Pancreas (tissue), 10 donors: ENCODE measurements around the gene NXF1. TPM values are rescaled to one million over a fixed set of nuclear protein-coding genes. Genes with fewer than 3 reads are reported as not detected.

Experiments
- ATAC-seq, 4 donors: fragments of 200-7000 bp; cut with Tn5 transposase; one replicate each; pipeline versions ENCODE4 v1.8.0 to v1.9.1; 2020; ENCODE audit warnings: mild to moderate bottlenecking in 4 of 4, moderate library complexity in 4 of 4
- DNase-seq, 6 donors: peaks; one replicate each; pipeline ENCODE4 v3.0.0-alpha.2; 2020
- FAIRE-seq: peaks from 2 replicates; lab custom pipeline; 2012; peaks lifted over from hg19 to GRCh38; lab: Jason Lieb, UNC
- H3K27ac ChIP-seq, 4 donors: fragments of 200-600 bp; sonication (generic); 1 replicate in 3 of 4; 2 replicates in 1 of 4; pipeline versions ENCODE4 v1.5.0 to v1.8.0; 2020
- H3K27me3 ChIP-seq, 4 donors: fragments of 200-600 bp; one replicate each; pipeline ENCODE4 v1.8.0; 2021
- H3K36me3 ChIP-seq, 3 donors: fragments of 200-600 bp; sonication (generic) in 1 of 3; one replicate each; pipeline versions ENCODE4 v1.5.0 to v1.8.0; 2020 to 2021
- H3K4me1 ChIP-seq, 3 donors: fragments of 200-600 bp; one replicate each; pipeline ENCODE4 v1.8.0; 2021
- H3K4me3 ChIP-seq, 4 donors: fragments of 200-600 bp; sonication (generic) in 2 of 4; one replicate each; pipeline versions ENCODE4 v1.5.0 to v1.8.0; 2020 to 2021
- H3K9me3 ChIP-seq, 4 donors: fragments of 200-600 bp; one replicate each; pipeline ENCODE4 v1.8.0; 2021
- CTCF ChIP-seq, 4 donors: fragments of 200-600 bp; sonication (generic) in 3 of 4; IDR thresholded peaks; one replicate each; pipeline versions ENCODE4 v1.5.0 to v1.8.0; 2021; ENCODE audit warnings: antibody characterized with exemption in 4 of 4
- WGBS, 2 donors: extraction: QIAGEN DNeasy Blood & Tissue Kit; methylation state at CpG; one replicate each; pipeline ENCODE4 v1.1.7; 2013; 5-methylcytosine and 5-hydroxymethylcytosine counted together
- intact Hi-C, 3 donors: fragments of 100-400 bp; cut with DNase I; formaldehyde crosslinking; loops; one replicate each; pipeline versions ENCODE4 v1.11.1 to v1.14.2; 2022
- polyA plus RNA-seq, 2 donors: library from polyadenylated mRNA; stranded (reverse); fragments of 200-250 nt; gene quantifications; one replicate each; pipeline ENCODE4 v1.2.3, GENCODE V29; 2013
- total RNA-seq, 6 donors: library from RNA; stranded (reverse); fragmentation: NEBNext Ultra II Directional in 4 of 6; extraction: Animal tissue kit (Norgen Biotek cat#: 25700) in 4 of 6; gene quantifications; one replicate each; pipeline versions ENCODE4 v1.2.1 to v1.2.4, GENCODE V29; 2021 to 2023
- donor health status: healthy with polysubstance abuse.
- donor health status: DM: no; HTN: no; CAD: no; lungs with moderate emphysema.
- donor health status: DM: no; HTN: no; CAD: no.
- donor health status: control.
- donor health status: control.
- donor health status: Bipolar disorder and iron deficiency.
- donor health status: DM: yes; HTN: yes; CAD: no.
- donor health status: DM: no; HTN: no; CAD: no.
- donor health status: DM: no; HTN: no; CAD: no.
- donor health status: DM: yes; HTN: yes; CAD: no.

NXF1 gene
- total and polyA plus RNA-seq, 8 donors, result 20.9 to 294 (median 32.5) TPM

- intact Hi-C loops, result loop anchor here in 2 of 3 donors (5.0 to 10.0 kb wide), 2 partner anchors 73 to 76 kb away; no protein-coding TSS in a partner anchor
- Histone ChIP-seq H3K9me3 (no peaks in the 10 kb centered on the region), H3K4me3 (peak overlapping the region in 1 of 4 donors; percentile 86), H3K27me3 (no peaks in the 10 kb centered on the region), H3K27ac (no peak overlapping the region), H3K36me3 (peaks cover 0 to 4% (median 3%) of the 10 kb centered on the region in 3 donors), H3K4me1 (peaks cover 10 to 29% (median 26%) of the 10 kb centered on the region in 3 donors)
- no peak for FAIRE-seq
- no peak for TF ChIP-seq CTCF (IDR thresholded peaks at IDR 0.05)
- DNase-seq, result no peak
- WGBS, 2 donors, result 51 to 66% methylated on average over 5 of the region's 5 CpGs
- ATAC-seq, result no peak
Measured at GRCh38 chr11:62788991-62789390, 16.2 kb downstream of the NXF1 start.

DNA sequence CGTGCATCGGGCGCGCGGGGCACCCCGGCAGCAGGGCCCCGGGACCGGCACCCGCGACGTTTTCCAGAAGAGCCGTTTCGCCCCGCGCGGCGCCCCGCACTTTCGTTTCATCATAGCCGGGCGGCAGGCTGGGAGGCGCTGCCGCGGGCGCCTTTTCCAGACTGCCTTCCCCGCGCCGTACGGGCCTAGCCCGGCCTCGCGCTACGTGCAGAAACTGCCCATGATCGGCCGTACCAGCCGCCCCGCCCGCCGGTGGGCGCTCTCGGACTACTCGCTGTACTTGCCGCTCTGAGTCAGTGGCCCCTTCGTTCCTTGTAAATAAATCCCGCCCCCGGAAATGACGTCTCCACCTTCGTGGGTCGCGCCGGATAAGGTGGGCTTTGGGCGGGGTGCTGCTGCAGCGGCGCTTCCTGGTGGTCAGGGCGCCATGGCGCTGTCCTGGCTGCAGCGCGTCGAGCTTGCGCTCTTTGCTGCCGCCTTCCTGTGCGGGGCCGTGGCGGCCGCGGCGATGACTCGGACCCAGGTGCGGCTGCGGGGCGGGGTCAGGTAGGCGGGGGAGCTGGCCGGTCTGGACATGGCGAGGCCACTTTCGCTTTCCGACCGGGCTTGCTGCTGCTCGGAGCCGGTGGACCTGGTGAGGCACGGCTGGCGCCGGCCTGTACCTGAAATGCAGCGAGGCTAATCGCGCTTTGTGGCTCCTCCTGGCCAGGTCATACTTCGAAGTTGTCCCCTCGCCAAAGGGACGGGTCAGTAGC lies 18.1 kb downstream of the NXF1 start, which contains the start of gene TMEM179B:
Gene TMEM179B (plus strand): TSS at position 398 of the 755 bp plus-strand sequence. CDS start 30 bp downstream, at position 428.
- Histone ChIP-seq H3K27ac (peak within 1 kb of the TSS; percentile 94 to 96 (median 95)), H3K4me3 (peak within 1 kb of the TSS; percentile 77 to 86 (median 84)), H3K27me3 (no peaks in the 10 kb centered on the region), H3K9me3 (no peaks in the 10 kb centered on the region), H3K4me1 (peaks cover 5 to 25% (median 23%) of the 10 kb centered on the region in 3 donors), H3K36me3 (peaks cover 0 to 3% (median 0%) of the 10 kb centered on the region in 3 donors)
- intact Hi-C loops, result loop anchor here in 2 of 3 donors (5.0 to 10.0 kb wide), 2 partner anchors 75 to 78 kb away; no protein-coding TSS in a partner anchor
- FAIRE-seq (no peak), DNase-seq (peak; percentile 95 to 99 (median 97)), ATAC-seq (peak; percentile 83 to 92 (median 86))
- 0% methylated on average over 46 to 88 of the region's 88 CpGs for WGBS, 2 donors
- TF ChIP-seq CTCF (IDR thresholded peaks at IDR 0.05), result peak in 1 of 4 donors; percentile 8

DNA sequence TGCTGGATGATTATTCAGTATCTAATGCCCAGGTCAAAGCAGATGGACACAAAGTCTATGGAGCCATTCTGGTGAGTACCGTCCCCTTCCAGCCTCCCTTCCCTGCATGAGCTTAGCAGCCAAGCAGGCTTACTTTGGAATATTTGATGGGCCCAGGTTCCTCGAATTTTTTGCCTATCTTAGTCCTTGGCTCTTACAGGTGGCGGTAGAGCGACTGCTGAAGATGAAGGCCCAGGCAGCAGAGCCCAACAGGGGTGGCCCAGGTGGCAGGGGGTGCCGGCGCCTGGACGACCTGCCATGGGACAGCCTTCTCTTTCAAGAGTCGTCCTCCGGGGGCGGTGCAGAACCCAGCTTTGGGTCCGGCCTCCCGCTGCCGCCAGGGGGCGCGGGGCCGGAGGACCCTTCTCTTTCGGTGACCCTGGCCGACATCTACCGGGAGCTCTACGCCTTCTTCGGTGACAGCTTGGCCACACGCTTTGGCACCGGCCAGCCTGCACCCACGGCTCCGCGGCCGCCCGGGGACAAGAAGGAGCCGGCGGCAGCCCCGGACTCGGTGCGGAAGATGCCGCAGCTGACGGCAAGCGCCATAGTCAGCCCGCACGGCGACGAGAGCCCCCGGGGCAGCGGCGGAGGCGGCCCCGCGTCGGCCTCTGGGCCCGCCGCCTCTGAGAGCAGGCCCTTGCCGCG lies 18.8 kb downstream of the NXF1 start:
- Histone ChIP-seq H3K27me3 (no peaks in the 10 kb centered on the region), H3K4me1 (peaks cover 4 to 22% (median 22%) of the 10 kb centered on the region in 3 donors), H3K36me3 (peaks cover 0 to 3% (median 0%) of the 10 kb centered on the region in 3 donors), H3K9me3 (no peaks in the 10 kb centered on the region), H3K27ac (peak overlapping the region; percentile 94 to 96 (median 95)), H3K4me3 (peak overlapping the region; percentile 77 to 86 (median 84))
- FAIRE-seq (no peak), DNase-seq (peak; percentile 81 to 94 (median 88)), ATAC-seq (peak; percentile 72 to 83 (median 80))
- intact Hi-C loops, result loop anchor here in 2 of 3 donors (5.0 to 10.0 kb wide), 2 partner anchors 76 to 78 kb away; no protein-coding TSS in a partner anchor
- TF ChIP-seq CTCF (IDR thresholded peaks at IDR 0.05), result peak; percentile 92 to 97 (median 94)
- WGBS, 2 donors, result 1% methylated on average over 42 to 51 of the region's 51 CpGs

GRCh38 chr11:62782753-62783152 lies 22.5 kb downstream of the NXF1 start:
- Histone ChIP-seq H3K4me3 (no peak overlapping the region), H3K27me3 (no peaks in the 10 kb centered on the region), H3K27ac (no peak overlapping the region), H3K9me3 (no peaks in the 10 kb centered on the region), H3K4me1 (peaks cover 4 to 6% (median 6%) of the 10 kb centered on the region in 3 donors), H3K36me3 (peaks cover 0 to 7% (median 0%) of the 10 kb centered on the region in 3 donors)
- no peak for TF ChIP-seq CTCF (IDR thresholded peaks at IDR 0.05)
- ATAC-seq (no peak), DNase-seq (no peak), FAIRE-seq (no peak)
- intact Hi-C loops, result loop anchor here in 1 of 3 donors (10.0 kb wide), 1 partner anchor 82 kb away; no protein-coding TSS in a partner anchor
- WGBS, 2 donors, result 91% methylated on average over 7 of the region's 7 CpGs
